Measurements from ENCODE around the gene HINFP.

- TF ChIP-seq RAD21 (IDR thresholded peaks at IDR 0.05) (no peak), CTCF (IDR thresholded peaks at IDR 0.05; ENCODE audit: low read depth, low read length, missing input control) (no peak), MAX (IDR thresholded peaks at IDR 0.05) (no peak), HNF4A (conservative IDR thresholded peaks at IDR 0.05) (no peak)
Observed at GRCh38 chr11:119153049-119153818, 31.9 kb downstream of the HINFP start.
